GM21515 (cell line): Measurements from ENCODE around the gene ZNF892.
"Not testable (repeated sequence)": the region's sequence is repeated elsewhere in the genome, so short reads cannot be mapped to it uniquely, and the experiment has no call there.

ENCODE experiments used
- ATAC-seq: cut with Tn5 transposase; IDR thresholded peaks from one replicate; pipeline ENCODE4 v1.9.1; 2021; ENCODE audit not compliant: unreplicated experiment

The ZNF892 gene

DNA sequence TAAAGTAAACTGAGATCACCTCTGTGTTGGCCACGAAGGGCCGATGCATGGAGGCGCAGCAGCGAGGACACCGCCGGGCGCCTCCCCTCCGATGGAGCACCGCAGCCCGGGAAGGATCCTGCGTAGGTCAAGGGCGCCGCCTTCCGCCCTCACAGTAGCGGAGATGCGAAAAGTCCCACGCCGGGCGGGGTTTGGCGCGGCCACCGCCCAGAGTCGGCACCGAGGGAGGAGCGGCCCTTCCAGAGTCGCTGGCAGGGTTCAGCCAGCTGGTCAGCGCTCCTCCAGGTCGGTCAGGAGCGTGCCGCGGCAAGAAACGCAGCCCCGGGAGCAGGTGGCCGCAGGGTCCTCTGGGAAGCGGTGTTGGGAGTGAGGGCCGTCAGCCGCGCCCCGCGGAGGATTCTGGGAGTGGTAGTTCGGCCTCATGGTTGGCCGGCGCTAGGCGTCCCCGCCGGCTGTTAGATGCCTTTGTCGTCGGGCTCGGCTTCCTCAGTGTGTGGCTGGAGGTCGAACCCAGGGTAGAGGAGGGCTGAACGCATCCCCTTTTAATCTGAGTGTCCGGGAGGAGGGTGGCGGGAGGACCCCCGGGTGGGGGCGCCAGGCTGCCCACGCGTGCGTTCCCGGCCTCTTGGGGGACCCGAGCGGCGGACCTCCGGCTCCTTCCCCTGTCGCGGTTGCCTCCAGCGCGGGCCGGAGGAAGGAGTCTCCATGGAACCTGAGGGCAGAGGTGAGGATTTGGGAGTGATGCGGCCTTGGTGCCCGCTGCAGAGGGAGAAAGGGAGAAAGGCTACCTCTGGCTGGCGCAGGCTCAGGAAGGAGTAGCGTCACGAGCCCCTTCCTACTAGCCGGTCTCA is at the start of gene ZNF892:
TSS of gene ZNF892 (plus strand) at position 411 of the 851 bp plus-strand sequence. CDS start at position 706, 295 bp downstream.
- peak; percentile 97 for ATAC-seq

DNA sequence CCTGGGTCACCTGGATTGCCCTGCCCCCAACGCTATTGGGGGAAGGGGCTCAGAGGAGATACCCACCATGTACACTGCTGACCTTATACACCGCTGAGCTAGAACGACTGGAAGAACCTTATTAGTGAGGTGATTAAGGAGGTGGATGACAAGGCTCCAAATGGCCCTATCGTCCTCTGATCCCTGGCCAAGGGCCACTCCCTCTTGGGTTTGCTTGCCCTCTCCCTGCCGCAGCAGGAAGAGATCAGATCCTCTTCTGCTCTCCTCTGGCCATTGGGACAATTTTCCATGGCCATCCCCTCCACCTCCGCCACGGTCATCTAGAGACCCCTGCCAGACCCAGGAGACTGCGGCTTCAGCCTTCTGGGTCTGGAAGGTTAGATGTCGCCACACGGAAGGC is 48.9 kb upstream of the ZNF892 start:
- ATAC-seq, result no peak

DNA sequence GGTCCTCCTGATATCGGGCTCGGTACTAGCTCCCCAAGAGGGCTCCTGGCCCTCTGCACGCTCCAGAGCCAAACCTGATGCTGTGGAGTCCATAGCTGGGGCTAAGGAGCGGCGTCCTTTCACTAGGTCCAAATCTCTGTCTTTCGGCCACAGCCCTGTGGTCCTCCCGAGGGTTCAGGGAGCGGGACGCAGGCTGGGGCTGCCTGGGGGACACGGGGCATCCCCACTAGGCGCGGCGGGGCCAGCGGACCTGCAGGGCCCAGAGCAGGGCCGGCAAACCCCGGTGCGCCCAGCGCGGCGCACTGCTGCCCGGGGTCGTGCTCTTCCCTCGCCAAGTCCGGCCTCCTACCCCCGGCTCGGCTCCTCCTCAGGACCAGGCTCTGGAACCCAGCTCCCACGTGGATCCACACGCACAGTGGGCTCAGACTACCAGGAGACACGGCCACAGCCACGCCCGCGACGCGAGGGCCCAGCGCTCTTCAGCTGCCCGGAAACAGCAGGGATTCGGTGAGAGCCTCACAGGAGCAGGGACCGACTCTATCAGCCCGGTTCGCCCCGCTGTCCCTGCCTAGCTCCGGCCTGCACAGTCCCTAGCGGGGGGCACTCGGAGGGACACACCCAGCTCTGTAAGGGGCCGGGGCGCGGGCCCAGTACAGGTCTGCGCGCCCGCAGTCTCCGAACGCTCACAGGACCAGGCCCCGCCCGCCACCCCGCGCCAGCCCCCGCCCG is 48.3 kb upstream of the ZNF892 start:
- peak; percentile 42 for ATAC-seq

DNA sequence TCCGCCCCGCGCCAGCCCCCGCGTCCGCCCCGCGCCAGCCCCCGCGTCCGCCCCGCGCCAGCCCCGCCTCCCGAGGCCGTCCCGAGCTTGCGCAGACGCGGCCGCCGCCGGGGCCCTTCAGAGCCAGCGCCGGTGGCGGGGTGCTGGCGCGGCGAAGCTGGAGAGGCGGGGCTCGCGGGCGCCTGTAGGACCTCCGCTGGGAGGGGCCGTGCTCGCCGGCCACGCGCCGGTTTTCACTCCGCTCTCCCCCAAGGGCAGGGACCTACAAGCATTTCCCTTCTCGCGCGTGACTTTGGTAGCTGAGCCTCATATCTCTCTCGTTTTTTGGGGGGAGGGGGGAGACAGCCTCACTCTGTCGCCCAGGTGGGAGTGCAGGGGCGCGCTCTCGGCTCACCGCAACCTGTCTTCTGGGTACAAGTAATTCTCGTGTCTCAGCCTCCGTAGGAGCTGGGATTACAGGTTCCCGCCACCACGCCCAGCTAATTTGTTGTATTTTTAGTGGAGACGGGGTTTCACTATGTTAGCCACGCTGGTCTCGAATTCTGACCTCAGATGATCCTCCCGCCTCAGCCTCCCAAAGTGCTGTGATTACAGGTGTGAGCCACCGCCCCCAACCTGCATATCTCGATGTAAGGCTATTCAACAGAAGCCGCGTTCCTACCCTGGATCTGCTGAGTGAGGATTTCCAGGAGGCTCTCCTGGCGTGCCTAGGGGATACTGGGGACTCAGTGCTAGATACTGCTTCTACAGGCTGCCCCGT is 47.5 kb upstream of the ZNF892 start, which contains the start of gene ZNF514:
TSS of gene ZNF514 (minus strand) at position 159 of the 760 bp plus-strand sequence. CDS start 6,595 bp downstream, outside the sequence.
- peak; percentile 88 for ATAC-seq

DNA sequence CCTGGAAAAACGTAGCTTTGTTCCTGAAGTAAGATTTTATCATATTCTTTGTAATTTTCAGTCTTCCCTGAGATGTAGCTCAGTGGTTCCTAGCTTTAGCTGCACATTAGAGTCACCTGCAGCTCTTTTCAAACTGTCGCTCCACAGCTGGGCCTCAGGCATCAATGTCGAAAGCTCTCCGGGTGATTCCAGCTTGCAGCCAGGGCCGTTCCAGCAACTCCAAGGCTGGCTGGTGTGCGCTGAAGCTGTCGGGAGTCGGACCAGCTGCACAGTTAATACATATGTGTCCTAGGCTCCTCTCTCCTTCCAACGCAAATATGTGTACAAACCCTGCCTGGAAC is 42.3 kb upstream of the ZNF892 start:
- ATAC-seq, result peak; percentile 12

DNA sequence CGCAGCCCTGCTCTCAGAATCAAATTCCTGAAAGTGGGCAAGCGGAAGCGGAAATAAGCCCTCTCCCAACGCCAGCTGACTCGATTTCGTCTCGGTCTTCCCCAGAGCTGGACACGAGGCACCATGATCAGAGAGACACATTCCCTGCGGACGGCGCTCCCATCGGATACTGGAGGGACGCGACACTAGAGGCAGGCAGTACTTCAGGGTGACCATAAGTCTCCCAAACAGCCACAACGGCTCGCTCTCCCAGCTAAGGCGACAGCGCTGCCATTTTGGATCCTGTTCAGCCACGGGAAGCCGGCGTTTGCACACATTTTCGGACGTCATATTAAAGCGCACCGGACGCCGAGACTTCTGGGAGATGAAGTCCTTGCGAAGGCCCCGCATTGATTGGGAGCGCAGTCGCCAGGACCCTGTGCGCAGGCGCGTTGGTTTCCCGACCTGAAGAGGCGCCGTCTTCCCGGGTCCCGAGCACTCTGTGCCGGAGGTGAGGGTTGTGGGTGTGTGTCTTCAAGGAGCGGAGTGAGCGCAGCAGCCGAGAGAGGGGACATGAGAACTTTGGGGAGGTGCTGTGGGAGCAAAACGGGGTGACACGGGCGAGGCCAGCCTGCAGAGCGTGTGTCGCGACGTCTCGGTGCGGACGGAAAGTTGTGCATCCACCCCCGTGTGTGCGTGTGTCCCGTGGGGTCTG is 41.8 kb upstream of the ZNF892 start, which contains the start of gene ZNF2:
TSS of gene ZNF2 (plus strand) at position 439 of the 694 bp plus-strand sequence. CDS start 10,418 bp downstream, outside the sequence.
- ATAC-seq, result peak; percentile 91

DNA sequence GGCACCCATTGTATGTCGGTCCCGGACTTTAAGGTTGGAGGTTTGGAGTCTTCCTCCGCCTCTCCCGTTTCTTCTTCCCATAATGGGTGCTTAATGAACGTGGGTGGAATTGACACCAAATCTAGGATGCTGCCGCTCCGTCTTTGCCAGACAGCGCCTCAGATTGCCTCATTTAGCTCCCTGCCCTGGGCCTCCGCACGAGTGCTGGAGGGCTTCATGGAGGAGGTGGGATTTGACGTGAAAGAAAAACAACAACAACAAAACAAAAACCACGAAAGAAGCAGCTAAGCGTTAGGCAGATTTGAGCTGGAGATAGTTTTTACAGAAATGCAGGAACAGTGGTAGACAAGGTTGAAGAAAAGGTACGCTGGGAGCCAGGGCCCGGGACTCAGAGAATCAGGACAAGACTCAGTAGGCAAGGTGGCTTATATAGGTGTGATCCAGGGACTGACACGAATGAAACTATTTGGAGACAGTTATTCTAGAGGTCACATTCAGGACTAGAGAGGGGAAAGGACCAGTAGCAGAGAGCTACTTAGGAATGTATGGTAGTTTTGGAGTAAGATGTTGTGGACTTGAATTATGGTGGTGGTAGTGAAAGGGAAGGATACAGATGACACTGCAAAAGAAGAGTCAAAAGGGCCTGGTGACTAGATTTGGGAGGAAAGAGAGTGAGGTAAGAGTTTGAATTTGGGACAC is 41.1 kb upstream of the ZNF892 start:
- ATAC-seq, result no peak

DNA sequence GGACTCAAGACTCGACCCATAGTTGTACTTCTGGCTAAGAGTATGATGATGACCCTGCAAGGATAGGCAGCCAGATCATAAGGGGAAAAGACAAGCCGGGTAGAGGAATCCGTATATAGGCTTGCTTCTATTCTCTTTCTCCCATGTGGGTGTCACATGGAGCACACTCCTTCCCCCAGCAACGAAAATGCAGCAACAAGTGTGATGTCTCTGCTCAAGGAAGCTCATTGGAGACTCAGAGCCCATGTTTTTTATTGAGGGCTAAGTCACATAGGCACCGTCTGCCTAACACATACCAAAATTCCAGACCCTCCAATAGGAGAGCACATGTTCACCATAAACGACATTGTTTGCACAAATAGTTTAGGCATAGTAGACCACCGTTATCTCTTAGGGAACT is 35.4 kb upstream of the ZNF892 start:
- ATAC-seq, result no peak

DNA sequence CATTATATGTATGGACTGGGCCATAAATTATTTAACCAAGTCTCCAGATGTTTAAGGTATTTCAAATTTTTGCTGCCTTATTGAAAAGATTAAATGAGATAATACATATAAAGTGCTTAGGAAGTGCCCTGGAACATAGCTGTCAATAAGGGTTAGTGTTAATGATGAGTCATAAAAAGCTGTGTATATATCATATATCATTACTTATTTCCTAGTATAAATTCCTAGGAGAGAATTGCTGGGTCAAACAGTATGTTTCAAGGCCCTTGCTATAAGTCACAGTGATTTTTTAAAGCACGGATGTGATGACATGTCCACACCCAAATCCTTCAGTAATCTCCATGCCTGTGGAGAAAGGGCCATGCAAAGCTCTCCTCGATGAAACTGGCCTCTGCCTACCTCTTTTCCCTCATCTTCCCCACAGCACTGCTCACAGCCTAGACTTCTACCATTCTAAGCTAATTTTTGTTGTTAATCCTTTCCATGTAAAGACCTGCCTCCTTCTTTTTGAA is 33.2 kb upstream of the ZNF892 start:
- ATAC-seq, result no peak

DNA sequence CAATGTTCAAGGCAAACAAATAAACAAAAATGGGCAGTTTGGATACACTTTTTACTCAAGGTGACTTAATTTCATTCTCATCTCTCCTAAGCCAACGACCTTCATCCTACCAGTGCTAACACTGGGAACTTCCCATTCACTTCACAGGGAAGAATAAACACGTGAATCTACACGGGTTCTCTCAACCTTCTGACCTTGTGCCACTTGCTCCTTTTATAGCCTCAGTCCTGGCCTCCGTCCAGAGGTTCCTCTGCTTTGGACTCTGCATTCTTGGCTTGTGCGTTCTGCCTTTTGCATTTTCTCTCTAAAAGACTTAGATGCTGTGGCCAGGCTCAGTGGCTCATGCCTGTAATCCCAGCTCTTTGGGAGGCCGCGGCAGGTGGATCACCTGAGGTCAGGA is 27.9 kb upstream of the ZNF892 start:
- no peak for ATAC-seq

DNA sequence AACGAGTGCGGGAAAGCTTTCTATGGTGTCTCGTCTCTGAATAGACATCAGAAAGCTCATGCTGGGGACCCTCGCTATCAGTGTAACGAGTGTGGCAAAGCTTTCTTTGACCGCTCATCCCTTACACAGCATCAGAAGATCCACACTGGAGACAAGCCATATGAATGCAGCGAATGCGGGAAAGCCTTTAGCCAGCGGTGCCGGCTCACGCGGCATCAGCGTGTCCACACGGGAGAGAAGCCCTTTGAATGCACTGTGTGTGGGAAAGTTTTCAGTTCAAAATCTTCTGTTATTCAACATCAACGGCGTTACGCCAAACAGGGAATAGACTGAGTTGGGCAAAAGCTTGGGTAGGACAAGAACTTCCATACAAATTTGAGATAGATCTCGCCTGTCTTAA is 25.5 kb upstream of the ZNF892 start:
- ATAC-seq, result no peak

DNA sequence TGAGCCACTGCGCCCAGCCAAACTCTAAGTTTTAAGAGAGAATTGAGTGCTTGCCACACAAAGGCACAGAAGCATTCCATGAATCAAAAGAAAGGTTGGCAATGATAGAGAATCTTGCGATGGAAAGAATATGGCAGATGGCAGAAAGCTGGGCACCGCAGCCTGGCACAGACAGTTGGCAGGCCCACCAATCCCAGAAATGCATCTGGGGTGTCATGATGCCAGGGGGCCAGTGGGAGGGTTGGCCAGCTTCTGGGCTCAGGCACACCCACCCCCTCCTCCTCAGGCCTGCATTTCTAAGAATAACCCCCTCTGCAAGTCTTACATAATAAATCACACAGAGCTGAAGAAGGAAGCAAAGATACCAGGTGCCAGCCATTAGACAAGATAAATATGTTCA is 22.1 kb upstream of the ZNF892 start:
- ATAC-seq, result no peak

DNA sequence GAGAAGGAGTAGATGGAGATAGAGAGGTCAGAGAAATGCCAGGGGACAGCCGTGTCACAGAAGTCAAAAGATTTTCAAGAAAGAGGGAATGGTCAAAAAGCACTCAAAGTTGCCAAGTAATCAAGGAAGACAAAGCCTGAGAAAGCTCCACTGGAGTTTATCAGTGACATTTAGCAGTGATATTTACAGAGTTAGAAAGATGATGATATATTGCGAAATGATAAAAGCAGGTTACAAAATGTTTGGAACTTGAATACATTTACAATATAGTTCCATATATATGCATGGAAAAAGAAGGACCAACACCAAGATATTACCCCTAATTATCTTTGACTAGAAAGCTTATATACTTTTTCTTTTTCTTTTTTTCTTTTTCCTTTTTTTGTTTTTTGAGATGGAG is 21.3 kb upstream of the ZNF892 start:
- ATAC-seq, result no peak

DNA sequence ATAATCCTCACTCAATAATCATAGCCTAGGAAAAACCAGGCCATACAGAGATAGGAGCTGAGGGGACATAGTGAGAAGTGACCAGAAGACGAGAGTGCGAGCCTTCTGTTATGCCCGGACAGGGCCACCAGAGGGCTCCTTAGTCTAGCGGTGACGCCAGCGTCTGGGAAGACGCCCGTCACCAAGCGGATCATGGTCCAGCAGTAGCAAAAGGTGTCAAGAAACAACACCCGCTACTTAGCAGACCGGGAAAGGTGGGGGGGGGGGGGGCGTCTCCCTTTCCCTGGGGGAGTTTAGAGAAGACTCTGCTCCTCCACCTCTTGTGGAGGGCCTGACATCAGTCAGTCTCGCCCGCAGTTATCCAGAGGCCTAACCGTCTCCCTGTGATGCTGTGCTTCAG is 14.4 kb upstream of the ZNF892 start:
- ATAC-seq, result not testable (repeated sequence)

DNA sequence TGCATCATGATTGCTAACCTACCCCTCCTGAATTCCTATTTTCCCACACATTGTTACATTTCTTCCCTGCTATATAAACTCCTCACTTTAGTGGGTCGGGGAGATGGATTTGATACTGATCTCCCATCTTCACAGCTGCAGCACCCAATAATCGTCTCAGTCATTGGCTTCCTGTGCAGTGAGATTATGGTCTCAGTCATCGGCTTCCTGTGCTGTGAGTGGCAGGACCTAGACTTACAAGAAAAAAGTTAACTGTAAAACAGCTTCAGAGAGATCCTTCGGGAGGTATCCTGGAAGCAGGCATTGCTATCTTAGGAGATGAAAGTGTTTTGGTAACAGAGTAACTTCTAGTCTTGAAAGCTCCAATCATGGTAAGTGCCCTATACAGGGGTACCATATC is 3.4 kb upstream of the ZNF892 start:
- no peak for ATAC-seq

DNA sequence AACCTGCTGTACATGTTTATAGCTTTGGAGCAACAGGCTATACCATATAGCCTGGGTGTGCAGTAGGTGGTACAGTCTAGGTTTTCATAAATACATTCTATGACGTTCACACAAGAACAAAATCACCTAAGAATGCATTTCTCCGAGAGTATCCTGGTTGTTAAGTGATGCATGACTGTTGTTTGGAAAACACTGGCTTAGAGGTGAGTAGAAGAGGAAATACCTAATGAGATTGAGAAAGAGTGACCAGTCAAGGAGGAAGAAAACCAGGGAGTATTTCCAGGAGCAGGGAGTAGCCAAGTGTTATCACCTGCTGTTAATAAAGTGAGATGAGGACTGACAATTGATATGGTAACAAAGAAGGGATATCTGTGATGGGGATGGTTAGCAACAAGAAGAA is 2.9 kb upstream of the ZNF892 start:
- no peak for ATAC-seq

DNA sequence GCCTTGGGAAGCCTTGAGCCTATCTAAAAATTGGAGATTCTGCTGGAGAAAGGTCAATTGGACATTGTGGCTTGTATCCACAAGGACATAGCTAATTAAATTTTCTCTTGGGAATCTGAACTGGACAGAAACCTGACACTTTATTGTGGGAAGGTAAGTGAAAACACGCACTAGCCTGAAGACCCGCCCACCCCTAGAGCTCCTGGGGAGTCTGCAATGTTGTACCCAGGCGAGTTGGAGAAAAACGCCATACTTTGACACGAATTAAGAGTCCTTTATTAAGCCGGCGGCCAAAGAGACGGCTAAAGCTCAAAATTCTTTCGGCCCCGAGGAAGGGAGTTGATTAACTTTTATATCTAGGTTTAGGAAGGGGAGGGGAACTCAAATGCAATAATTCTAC is 1.2 kb upstream of the ZNF892 start:
- no peak for ATAC-seq

DNA sequence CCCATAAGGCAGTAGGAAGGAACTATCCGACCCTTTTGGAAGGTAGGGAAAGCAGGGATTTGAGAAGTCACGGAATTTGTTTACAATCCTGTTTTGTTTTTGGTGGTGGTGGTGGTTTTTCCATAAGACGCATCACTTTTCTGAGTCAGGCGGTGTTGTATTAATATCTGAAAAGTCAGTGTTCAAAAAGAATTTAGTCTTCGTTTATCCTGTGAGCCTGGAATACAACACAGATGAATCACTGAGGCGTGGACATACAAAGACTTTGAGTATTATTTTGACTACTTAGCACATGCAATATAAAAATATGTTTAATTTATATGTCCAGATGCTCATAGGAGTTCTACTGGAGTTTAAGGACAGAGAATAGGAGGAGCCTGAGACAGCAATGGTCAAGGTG is 785 bp downstream of the ZNF892 start:
- ATAC-seq, result no peak

DNA sequence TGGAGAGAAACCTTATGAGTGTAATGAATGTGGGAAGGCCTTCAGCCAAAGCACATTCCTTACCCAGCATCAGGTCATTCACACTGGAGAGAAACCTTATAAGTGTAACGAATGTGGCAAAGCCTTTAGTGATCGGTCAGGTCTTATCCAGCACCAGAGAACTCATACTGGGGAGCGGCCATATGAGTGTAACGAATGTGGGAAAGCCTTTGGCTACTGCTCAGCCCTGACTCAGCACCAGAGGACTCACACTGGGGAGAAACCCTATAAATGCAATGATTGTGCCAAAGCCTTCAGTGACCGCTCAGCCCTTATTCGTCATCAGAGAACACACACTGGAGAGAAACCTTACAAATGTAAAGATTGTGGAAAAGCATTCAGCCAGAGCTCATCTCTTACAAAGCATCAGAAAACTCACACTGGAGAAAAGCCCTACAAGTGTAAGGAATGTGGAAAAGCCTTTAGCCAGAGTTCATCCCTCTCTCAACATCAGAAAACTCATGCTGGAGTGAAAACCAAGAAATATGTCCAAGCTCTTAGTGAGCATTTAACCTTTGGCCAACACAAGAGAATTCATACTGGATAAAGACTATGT is 7.8 kb downstream of the ZNF892 start:
- ATAC-seq, result no peak

DNA sequence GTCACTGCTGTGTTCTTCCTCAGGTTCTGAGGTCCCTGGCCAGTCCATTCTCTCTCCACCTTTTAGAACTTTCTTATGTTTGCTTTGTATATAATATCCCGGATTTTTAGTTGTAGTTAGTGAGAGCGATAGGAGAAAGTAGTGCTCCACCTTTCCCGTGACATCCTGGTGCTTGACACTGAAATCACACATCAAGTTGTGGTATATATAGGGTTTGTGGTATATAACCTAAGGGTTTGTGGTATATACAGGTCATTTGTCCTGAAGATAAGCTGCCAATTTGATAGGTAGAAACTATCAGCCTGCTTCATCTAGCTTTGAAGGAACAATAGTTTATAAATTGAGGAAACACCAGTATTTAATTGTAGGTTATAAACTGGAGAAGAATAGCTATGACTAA is 13.1 kb downstream of the ZNF892 start:
- ATAC-seq, result no peak
